Ascending aorta (tissue), 2 donors: Measurements from ENCODE around the gene TLCD1. TPM values are rescaled to one million over a fixed set of nuclear protein-coding genes. Genes with fewer than 3 reads are reported as not detected.

Experiments
- DNase-seq, 2 donors: peaks; one replicate each; pipeline ENCODE4 v3.0.0-alpha.2; 2019; ENCODE audit warnings: low spot score in 2 of 2
- H3K27ac ChIP-seq, 2 donors: fragments of 200-600 bp; sonication (generic); one replicate each; pipeline ENCODE4 v1.5.1; 2016 to 2017; ENCODE audit warnings: mild to moderate bottlenecking in 1 of 2
- H3K27me3 ChIP-seq: fragments of 200-600 bp; sonication (generic); one replicate; pipeline ENCODE4 v1.5.1; 2017
- H3K36me3 ChIP-seq, 2 donors: fragments of 200-600 bp; sonication (generic); one replicate each; pipeline ENCODE4 v1.5.1; 2016
- H3K4me1 ChIP-seq, 2 donors: fragments of 200-600 bp; sonication (generic); one replicate each; pipeline ENCODE4 v1.5.1; 2016 to 2017; ENCODE audit warnings: mild to moderate bottlenecking in 1 of 2
- H3K4me3 ChIP-seq, 2 donors: fragments of 200-600 bp; sonication (generic); one replicate each; pipeline ENCODE4 v1.5.1; 2016 to 2017; ENCODE audit warnings: mild to moderate bottlenecking in 1 of 2
- H3K9me3 ChIP-seq, 2 donors: fragments of 200-600 bp; sonication (generic); one replicate each; pipeline ENCODE4 v1.5.1; 2016
- intact Hi-C: fragments of 100-400 bp; cut with DNase I; formaldehyde crosslinking; loops from one replicate; pipeline ENCODE4 v1.15.1; 2023
- total RNA-seq: library from RNA; depleted of rRNA; stranded (reverse); fragments of >200 nt; gene quantifications from one replicate; pipeline ENCODE4 v1.1.0, GENCODE V29; 2016
- TF ChIP-seq, protein P1 (sequence below), 3 experiments: fragments of 200-600 bp in 2 of 3; fragments of 450-650 bp in 1 of 3; sonication (generic) in 2 of 3; IDR thresholded peaks; one replicate each; pipeline ENCODE4 v1.5.1; 2016 to 2019; ENCODE audit warnings: antibody characterized with exemption in 3 of 3, mild to moderate bottlenecking in 1 of 3, moderate library complexity in 1 of 3

TLCD1 gene
- total RNA-seq, 1 donor from 2014 or later = not detected

DNA sequence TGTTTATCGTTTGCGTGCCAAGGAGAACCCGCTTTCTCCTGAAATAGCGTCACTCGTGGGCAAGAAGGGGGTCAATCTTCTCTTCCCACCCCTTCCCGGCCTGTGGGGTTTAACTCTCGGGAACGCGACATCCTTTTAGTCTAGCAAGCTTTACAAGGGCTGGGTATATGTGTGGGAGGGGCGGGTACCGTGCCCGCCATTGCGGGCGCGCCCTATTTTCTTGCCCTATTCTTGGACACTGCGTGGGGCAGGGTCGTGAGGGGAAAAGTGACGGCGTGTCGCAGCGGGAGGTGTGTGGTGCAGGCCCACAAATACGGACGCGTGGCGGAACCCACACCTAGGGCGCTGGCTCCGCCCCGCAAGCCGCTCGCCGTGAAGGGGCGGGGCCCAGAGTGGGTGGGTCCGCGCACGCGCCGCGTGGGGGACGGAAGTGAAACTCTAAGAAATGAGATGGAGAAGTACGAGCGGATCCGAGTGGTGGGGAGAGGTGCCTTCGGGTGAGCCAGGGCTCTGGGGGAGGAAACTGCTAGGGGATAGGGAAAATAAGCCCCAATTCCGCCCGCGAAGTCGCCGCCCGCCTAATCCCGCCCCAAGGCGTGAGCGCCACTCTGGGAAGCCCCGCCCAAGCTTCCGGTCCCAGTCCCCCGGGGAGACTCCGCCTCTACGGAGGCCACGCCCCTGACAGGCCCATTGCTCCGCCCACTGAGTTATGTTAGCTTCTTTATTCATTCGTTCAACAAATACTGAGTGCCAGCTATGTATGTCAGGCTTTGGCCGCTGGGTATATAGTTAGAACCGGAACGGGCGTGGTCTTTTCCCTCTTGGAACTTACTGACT is 2.5 kb upstream of the TLCD1 start, which contains the start of gene NEK8:
Gene NEK8 (plus strand): TSS at position 425 of the 837 bp plus-strand sequence. CDS start 26 bp downstream, at position 451.
- no peaks in the 10 kb centered on the region for H3K27me3 ChIP-seq
- peak within 1 kb of the TSS; percentile 93 to 95 for H3K27ac ChIP-seq
- peak within 1 kb of the TSS; percentile 53 to 83 for H3K4me3 ChIP-seq
- TF ChIP-seq, protein P1, sequence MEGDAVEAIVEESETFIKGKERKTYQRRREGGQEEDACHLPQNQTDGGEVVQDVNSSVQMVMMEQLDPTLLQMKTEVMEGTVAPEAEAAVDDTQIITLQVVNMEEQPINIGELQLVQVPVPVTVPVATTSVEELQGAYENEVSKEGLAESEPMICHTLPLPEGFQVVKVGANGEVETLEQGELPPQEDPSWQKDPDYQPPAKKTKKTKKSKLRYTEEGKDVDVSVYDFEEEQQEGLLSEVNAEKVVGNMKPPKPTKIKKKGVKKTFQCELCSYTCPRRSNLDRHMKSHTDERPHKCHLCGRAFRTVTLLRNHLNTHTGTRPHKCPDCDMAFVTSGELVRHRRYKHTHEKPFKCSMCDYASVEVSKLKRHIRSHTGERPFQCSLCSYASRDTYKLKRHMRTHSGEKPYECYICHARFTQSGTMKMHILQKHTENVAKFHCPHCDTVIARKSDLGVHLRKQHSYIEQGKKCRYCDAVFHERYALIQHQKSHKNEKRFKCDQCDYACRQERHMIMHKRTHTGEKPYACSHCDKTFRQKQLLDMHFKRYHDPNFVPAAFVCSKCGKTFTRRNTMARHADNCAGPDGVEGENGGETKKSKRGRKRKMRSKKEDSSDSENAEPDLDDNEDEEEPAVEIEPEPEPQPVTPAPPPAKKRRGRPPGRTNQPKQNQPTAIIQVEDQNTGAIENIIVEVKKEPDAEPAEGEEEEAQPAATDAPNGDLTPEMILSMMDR (IDR thresholded peaks at IDR 0.05) = no peak
- intact Hi-C loops = loop anchor here (1.0 to 10.0 kb wide), 5 partner anchors 15 to 386 kb away; partner anchors contain the start of gene FLOT2
- H3K36me3 ChIP-seq = peaks cover 9 to 13% of the 10 kb centered on the region in 2 donors
- peak; percentile 88 to 99 for DNase-seq
- peaks cover 13 to 15% of the 10 kb centered on the region in 2 donors for H3K4me1 ChIP-seq
- no peaks in the 10 kb centered on the region for H3K9me3 ChIP-seq

DNA sequence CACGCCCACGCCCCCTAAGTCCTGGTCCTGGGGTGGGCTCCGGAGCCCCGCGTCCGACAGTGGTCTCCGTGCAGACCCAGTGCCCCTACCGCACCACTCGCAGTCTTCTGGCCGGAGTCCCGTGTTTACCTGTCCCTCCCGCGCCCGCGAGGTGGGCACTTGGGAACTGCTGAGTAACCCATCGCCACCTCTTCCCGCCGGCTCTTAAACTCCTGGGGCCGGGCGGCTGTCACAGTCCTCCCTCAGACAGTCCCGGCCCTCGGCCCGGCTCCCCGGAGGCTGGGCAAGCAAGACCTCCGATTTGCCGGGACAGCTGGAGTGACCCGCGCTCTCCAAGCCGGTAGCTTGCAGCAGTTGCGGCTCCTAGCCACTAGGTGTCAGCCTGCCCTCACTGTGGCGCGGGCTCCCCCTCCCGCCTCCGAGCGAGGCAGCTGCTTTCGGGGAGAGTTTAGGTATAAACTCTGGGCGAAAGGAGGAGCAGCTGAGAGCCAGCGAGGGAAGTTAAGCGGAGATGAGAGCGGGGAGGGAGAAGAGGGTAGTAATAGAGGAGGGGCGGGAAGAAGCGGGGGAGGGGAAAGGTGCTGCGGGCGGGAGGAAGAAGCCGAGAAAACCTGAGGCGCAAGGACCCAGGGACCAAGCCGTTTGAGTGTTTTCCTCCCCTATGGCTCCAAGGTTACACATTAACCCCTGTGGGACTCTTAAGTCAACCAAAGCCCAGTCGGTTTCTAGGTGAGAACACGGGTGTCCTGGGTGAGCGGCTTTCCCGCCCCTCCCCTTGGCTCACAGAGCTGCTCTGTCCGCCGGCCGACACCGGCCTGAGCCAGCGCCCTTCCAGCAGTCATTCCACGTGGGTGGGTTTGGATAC is 826 bp upstream of the TLCD1 start:
- Histone ChIP-seq H3K27me3 (no peaks in the 10 kb centered on the region), H3K27ac (peak overlapping the region; percentile 93 to 95), H3K36me3 (peaks cover 24 to 29% of the 10 kb centered on the region in 2 donors), H3K4me1 (peaks cover 13 to 19% of the 10 kb centered on the region in 2 donors), H3K9me3 (no peaks in the 10 kb centered on the region), H3K4me3 (peak overlapping the region; percentile 53 to 83)
- TF ChIP-seq, protein P1 (IDR thresholded peaks at IDR 0.05) = peak; percentile 99 to 100 (median 100)
- intact Hi-C loops = loop anchor here (1.0 to 10.0 kb wide), 6 partner anchors 23 to 388 kb away; partner anchors contain the start of gene FLOT2
- peak; percentile 72 to 96 for DNase-seq

DNA sequence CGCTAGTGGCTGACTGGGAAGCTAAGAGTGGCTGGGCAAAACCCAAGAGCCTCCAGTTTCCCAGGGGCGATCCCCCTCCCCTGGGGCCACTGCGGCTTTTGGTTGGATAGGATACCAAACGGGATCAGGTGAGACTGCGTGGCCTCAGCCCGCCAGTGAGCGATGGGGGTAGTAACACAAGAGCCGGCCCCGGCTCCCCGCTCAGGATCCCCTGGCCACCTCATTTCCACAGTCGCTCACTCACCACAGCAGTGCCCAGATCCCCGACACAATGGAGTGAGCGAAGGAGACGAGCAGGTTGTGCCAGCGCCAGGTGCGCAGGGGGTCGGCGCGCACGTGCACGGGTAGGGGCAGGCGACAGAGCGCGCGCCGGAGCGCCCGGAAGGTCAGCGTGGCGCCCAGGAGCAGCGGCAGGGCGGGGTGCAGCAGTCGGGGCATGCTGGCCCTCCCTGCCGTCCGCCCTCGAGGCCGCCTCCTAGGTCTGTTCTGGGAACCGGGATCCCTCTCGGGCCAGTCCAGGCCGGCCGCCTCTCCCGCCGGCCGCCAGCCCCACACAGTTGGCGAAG is 290 bp downstream of the TLCD1 start:
- TF ChIP-seq, protein P1 (IDR thresholded peaks at IDR 0.05) = no peak
- intact Hi-C loops = loop anchor here (2.0 to 10.0 kb wide), 5 partner anchors 37 to 389 kb away; partner anchors contain the start of gene FLOT2
- DNase-seq = no peak
- no peaks in the 10 kb centered on the region for H3K9me3 ChIP-seq
- no peaks in the 10 kb centered on the region for H3K27me3 ChIP-seq
- H3K4me1 ChIP-seq = peaks cover 17 to 30% of the 10 kb centered on the region in 2 donors
- H3K36me3 ChIP-seq = peaks cover 24 to 36% of the 10 kb centered on the region in 2 donors
- peak overlapping the region; percentile 53 to 83 for H3K4me3 ChIP-seq
- H3K27ac ChIP-seq = peak overlapping the region; percentile 66 to 93

DNA sequence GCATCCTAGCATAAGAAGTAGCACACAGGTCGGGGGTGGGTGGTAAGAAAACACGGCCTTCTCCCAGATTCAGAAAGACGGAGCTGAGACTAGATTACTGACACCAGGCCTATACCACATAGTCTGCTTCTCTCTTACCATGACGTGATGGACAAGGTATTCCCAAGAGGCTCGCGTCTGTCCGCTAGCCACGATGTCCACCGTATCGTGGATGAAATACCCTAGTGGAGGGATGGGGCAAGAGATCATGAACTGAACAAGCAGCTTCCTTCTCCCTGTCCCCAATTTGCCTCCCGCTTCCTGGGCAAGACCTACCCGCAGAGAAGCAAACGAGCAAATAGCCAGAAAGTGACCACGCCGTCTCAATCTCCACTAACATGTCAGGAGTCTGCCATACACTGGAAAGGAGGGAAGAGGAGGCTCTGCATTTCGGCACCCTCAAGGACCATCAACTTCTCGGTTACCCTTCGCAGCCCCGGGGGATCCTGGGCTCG is 820 bp downstream of the TLCD1 start:
- H3K9me3 ChIP-seq = no peaks in the 10 kb centered on the region
- no peaks in the 10 kb centered on the region for H3K27me3 ChIP-seq
- no peak for DNase-seq
- TF ChIP-seq, protein P1 (IDR thresholded peaks at IDR 0.05) = no peak
- intact Hi-C loops = loop anchor here (5.0 to 10.0 kb wide), 3 partner anchors 37 to 390 kb away; partner anchors contain the start of gene FLOT2
- H3K36me3 ChIP-seq = peaks cover 24 to 36% of the 10 kb centered on the region in 2 donors
- H3K4me3 ChIP-seq = peak overlapping the region; percentile 53 to 83
- H3K27ac ChIP-seq = peak overlapping the region; percentile 66 to 93
- peaks cover 17 to 36% of the 10 kb centered on the region in 2 donors for H3K4me1 ChIP-seq
